DND-41 (cell line): Measurements from ENCODE around the gene C2CD4B.

Experiments used
- EZH2 ChIP-seq: IDR thresholded peaks from 3 replicates; pipeline ENCODE4 v1.6.1; 2012; ENCODE audit warnings: borderline replicate concordance, low read depth, mild to moderate bottlenecking, moderate library complexity, low read length, inconsistent platforms; ENCODE audit not compliant: severe bottlenecking
- TF ChIP-seq, protein P1 (sequence below): IDR thresholded peaks from 2 replicates; pipeline ENCODE4 v1.5.1; 2012; ENCODE audit warnings: borderline replicate concordance, low read length, moderate library complexity, mild to moderate bottlenecking; ENCODE audit not compliant: poor library complexity, severe bottlenecking; ENCODE audit errors: extremely low read depth

- TF ChIP-seq, protein P1, sequence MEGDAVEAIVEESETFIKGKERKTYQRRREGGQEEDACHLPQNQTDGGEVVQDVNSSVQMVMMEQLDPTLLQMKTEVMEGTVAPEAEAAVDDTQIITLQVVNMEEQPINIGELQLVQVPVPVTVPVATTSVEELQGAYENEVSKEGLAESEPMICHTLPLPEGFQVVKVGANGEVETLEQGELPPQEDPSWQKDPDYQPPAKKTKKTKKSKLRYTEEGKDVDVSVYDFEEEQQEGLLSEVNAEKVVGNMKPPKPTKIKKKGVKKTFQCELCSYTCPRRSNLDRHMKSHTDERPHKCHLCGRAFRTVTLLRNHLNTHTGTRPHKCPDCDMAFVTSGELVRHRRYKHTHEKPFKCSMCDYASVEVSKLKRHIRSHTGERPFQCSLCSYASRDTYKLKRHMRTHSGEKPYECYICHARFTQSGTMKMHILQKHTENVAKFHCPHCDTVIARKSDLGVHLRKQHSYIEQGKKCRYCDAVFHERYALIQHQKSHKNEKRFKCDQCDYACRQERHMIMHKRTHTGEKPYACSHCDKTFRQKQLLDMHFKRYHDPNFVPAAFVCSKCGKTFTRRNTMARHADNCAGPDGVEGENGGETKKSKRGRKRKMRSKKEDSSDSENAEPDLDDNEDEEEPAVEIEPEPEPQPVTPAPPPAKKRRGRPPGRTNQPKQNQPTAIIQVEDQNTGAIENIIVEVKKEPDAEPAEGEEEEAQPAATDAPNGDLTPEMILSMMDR: no peak
- TF ChIP-seq EZH2: no peak
Measured at GRCh38 chr15:62211348-62211747, 46.3 kb upstream of the C2CD4B start.
